Glomerular visceral epithelial cell (primary cell): ENCODE results near the gene ARPC2.
A peak's percentile ranks its signal among the peaks of the same experiment; 100 is the strongest.
"Not testable (repeated sequence)": the region's sequence is repeated elsewhere in the genome, so short reads cannot be mapped to it uniquely, and the experiment has no call there.

ENCODE experiments used
- DNase-seq: peaks from one replicate; pipeline ENCODE4 v3.0.0-alpha.2; 2016; ENCODE audit errors: extremely low spot score

ARPC2 gene

DNA sequence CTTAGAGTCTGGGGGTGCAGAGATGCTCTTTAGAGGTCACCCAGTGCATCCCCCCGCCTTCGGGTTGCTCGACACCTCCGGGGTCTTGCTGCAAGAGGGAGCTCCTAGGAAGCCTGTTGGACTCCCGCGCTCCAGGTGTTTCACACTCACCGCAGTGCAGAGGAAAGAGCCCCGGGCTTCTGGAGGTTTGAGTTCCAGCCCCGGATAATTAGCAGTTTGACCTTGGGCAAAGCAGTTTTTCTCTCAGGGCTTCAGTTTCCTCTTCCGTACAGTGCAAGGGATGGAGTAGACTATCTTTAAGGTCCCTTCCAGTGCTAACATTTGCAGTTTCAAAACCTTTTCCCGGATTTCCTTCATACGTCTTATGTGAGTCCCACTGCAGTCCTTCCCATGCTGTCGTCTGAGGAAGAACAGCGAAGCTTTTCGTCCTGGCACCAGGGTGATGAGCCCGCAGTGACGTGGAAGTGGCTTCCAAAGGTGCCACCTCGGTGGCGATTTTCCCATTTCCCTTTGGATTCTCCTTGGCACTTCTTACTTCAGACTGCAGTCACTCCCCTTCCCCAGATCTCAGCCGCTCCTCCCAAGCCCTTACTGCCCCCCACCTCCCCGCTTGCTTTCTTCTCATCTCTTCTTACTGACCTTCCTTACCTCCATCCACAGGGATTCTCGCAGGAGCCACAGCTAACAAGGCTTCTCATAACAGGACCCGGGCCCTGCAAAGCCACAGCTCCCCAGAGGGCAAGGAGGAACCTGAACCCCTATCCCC, 53.9 kb downstream of the ARPC2 start:
- DNase-seq: no peak

DNA sequence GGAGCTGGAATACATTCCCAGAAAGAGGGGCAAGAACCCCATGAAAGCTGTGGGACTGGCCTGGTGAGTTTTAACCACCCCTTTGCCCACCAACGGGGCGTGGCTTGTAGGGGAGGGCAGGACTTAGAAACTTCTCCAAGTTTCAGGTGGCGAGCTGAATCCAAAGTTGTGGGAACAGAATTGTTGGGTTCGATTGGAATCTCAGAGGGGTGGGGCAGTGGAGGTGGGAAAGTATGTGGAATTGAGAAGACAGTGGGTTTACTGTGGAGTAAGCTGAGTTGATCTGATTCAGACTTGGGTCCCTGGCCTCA, 54.5 kb downstream of the ARPC2 start:
- DNase-seq: no peak

DNA sequence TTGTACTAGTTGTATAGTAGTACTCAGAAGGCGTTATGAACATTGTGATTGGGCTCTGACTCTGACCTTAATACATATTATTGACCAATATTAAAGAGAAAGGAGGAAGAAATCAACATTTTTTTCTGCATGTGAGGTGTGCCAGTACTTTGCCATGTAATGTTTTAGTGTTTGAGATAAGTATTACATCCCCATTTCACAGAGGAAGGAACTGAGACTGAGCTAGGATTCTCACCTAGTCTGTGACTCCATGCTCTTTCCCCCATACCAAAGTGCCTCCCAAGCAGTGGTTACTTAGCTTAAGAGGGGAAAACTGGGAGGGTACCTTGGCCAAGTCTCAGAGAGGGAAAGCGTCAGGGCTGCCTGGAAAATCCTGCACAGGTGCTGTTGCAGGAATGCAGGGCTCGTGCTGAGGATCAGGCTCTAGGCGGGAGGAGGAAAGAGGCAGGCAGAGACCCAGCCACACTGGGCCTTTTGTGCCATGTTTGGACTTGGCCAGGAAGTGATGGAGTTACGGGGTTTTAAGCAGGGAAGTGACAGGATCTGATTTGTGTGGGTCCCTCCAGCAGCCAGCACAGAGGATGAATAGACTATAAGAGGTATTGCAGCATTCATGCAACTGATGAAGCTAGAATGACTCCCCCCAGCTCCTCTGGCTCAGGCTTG, 55.0 kb downstream of the ARPC2 start:
- DNase-seq: no peak

GRCh38 chr2:218272531-218273212, 55.7 kb downstream of the ARPC2 start:
- peak; percentile 90 for DNase-seq

DNA sequence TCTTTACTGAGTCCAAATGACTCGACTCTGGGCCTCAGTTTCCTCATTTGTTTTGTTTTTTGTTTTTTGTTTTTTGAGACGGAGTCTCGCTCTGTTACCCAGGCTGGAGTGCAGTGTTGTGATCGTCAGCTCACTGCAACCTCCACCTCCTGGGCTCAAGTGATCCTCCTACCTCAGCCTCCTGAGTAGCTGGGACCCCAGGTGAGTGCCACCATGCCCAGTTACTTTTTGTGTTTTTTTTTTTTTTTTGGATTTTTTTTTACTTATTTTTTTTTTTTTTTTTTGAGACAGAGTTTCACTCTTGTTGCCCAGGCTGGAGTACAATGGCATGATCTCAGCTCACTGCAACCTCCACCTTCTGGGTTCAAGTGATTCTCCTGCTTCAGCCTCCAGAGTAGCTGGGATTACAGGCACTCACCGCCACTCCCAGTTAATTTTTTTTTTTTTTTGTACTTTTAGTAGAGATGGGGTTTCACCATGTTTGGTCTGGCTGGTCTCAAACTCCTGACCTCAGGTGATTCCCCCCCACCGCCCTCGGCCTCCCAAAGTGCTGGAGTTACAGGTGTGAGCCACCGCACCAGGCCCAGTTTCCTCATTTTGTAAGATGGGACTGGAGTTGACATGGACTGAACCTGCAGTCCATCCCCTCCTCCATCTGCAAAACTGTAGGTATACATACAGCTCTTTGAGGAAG, 56.4 kb downstream of the ARPC2 start:
- not testable (repeated sequence) for DNase-seq

GRCh38 chr2:218273908-218274249, 56.9 kb downstream of the ARPC2 start:
- no peak for DNase-seq

GRCh38 chr2:218274586-218274985, 57.6 kb downstream of the ARPC2 start:
- no peak for DNase-seq

DNA sequence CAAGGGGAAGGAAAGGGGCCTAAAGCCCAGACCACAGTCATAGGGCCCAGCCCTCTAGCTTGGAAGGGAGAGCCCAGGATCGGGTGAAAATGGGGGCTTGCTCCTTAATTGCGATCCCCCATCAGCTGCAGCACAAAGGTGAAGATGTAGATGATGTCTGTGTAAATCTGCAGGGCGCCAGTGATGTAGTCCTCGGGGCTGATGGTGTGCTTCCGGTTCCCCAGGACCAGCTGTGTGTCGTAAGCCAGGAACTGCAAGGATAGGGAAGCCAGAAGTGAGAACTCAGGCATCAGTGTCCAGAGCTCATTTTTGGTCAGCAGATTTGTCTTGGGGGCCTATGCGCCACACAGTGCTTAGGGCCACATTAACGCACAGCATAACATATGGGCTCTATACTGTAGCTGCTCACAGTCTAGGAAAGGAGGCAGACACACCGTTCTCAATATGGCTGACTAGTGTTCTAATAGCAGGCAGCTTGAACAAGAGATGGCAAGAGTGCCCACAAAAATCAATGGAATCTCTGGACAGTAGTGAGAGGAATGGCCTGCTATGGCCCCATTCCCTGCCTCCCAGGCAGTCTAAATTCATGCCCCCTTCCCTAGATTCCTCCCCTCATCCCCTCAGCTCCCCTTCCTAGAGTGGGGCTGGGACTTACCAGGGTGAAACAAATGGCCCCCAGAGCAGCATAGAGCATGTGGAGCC, 58.5 kb downstream of the ARPC2 start:
- no peak for DNase-seq

- no peak for DNase-seq
These were observed 60.2 kb downstream of the ARPC2 start for GRCh38 chr2:218276986-218277755.

DNA sequence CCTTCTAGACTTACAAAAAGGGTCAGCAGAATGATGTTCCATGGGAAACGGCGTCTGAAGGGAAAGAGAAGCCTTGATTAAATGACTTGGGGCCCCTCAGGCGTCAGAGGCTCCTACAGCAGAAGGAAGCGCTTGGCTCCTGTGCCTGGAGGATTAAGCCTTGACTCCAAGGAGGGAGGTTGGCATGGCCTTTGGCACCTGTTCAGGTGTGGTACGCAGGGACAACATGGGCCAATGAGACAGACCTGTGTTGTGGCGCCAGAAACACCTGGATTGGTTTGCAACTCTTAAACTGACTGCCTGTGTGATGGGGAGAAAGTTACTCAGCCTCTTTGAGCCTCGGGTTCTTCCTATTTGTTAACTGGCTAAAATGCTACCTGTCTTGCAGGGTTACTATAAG, 60.9 kb downstream of the ARPC2 start:
- no peak for DNase-seq

DNA sequence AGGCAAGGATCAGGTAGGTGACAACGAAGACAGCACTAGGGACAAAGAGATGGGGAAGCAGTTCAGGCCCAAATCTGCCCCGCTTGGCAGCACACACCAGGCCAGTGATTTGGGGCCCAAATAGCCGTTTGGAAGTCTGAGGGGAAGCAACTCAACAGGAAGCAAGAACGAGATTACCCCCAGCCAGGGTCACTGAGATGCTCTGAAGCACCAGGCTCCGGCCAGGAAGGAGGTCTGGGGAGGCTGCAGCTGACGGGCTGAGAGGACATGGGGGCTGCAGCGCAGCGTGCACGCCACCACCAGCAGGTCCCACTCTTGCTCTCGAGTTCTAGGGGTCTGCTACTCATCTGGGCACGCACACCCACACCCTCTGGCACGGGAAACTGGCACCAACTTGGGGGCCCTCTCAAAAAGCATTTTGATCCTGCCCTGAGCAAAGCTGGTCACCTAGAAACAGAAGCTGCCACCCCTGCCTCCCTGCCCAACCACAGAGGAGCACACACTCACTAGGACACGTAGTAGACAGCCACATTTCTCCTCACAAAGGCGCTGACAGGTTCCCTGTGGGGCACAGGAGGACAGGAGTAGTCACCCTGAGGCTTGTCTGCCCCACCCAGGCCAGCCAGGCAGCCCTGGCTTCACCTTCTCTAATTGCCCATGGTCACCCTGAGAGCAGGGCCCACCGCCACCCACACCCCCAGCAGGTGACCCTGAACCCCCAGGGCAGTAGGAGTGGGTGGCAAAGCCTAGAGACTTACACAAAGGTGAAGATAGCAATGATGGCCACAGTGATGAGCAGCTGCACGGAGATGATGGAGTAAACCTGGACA, 61.8 kb downstream of the ARPC2 start:
- no peak for DNase-seq

- DNase-seq: no peak
These were observed 63.4 kb downstream of the ARPC2 start for GRCh38 chr2:218280260-218280870.

DNA sequence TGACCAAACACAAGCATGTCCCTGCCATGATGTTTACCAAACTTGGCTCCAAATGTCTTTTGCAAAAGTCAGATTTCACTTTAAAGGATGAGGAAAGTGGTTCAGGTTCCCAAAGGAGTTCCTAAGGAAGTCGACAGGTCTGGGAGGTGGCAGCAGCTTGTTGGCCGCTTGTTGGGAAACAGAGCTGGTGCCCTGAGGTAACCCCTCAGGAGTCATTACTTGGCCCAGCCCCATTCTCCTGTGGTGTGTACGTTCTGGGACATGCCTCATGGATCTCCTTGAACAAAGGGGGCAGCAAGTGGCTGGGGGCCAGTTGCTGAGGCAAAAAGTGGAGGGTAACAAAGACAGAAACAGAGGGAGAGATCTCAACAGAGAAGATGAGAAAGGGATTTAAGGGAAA, 64.5 kb downstream of the ARPC2 start:
- DNase-seq: peak; percentile 38

DNA sequence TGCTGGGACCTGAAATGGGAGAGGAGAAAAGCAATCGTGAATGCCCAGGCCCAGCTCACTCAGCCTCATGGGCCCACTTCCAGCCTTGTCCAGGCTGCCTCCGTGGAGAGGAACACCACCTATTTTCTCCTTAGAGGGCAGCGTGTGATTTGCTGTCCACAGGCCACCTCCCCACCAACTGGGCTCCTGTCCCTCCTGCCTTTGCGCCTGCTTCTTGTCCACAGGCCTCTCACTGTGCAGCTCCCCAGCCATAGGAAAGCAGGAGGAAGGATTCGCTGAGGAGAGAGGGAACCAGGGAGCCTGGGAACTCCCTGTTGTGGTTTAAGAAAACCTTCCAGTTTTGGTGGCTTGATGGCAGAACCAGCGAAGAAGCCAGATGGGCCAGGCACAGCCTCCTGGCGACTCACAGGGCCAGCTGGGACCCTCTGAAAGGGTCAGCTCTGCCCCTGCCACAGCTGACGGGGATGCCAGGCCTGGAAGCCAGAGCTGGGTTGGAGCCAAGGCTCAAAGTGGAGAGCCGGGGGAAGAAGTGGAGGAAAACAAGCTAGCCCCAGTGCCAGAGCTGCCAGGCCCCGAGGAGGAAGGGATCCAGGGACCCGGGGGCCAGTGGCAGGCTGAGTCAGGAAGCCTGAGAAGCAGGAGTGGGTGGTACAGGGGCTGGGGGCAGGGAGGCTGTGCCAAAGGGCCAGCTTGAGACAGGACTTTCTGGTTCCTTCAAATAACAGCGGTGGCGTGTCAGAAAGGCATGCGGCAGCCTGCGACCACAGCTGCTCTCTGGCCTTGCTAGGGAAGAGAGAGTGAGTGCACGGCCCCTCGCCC, 65.4 kb downstream of the ARPC2 start:
- DNase-seq: peak; percentile 88

GRCh38 chr2:218284106-218284811, 67.3 kb downstream of the ARPC2 start:
- DNase-seq: peak; percentile 84

GRCh38 chr2:218285604-218286003, 68.6 kb downstream of the ARPC2 start:
- peak; percentile 21 for DNase-seq

DNA sequence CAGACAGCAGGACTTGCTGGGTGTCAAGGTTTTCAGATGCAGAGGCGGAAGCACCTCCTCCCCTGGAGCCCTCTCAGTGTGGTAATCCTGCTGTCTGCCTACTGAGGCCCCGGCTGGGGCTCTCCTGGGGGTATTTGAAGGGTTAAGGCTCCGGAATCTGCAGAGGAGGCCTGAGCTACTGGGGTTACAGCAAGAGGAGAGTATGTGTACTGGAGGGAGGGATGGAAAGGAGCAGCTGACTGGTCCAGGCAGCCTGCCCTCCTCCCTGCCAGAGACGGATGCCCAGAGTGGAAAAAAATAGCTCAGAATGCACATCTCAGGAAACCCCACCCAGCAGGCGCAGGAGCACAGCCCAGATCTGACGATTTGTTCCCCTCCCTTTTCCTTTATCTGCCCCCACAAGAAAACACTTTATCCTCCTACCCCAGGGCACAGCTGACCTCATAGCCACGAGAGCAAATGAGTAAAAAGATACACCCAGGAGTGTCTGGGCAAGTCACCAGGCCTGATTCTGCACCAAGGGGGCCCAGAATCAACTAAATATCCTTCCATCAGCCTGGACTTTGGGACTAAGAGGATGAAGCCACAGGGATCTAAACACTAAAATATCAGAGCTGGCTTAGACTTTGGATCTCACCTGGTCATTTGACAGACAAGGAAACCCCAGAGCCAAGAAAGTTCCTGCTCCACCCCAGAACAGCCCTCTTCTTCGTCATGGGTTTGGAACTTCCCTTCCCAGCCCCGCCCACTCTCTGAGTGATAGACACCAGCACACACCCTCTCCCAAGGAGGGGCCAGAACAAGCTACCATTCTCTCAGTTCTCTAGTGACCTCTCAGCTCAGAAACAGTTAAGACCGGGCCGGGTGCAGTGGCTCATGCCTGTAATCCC, 69.8 kb downstream of the ARPC2 start:
- peak; percentile 91 for DNase-seq
